ENCODE data around the gene ELAVL1.

Gene ELAVL1

GRCh38 chr19:7910321-7911161 is 94.9 kb downstream of the ELAVL1 start:
- DNase-seq (ENCODE audit: low read depth): no peak

GRCh38 chr19:7909471-7910067 is 95.9 kb downstream of the ELAVL1 start:
- no peak for DNase-seq (ENCODE audit: low read depth)

GRCh38 chr19:7908742-7909461 is 96.5 kb downstream of the ELAVL1 start:
- DNase-seq (ENCODE audit: low read depth): no peak
